Measurements from ENCODE around the gene CORIN.

DNA sequence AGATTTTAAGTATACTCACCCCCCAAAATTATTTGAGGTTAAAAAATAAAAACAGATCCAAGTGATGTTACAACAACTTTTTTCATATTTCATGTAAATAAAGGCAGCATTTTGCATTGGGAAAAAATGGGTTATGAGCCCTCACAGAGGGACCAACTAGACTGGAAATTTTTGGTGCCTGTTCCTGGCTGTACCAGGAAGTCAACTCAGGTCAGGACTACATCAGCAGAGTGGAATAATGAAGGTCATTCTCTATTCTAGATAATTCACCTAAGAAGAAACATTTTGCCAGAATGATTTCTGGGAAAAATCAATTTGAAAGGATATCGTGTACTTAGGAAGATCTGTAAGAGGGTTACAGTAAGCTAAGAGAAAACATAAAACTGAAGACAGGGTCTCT lies 66.8 kb downstream of the CORIN start:
- TF ChIP-seq POLR2AphosphoS5 (IDR thresholded peaks at IDR 0.05) (no peak), POLR2A (IDR thresholded peaks at IDR 0.05) (no peak)
- TF ChIP-seq, protein P1, sequence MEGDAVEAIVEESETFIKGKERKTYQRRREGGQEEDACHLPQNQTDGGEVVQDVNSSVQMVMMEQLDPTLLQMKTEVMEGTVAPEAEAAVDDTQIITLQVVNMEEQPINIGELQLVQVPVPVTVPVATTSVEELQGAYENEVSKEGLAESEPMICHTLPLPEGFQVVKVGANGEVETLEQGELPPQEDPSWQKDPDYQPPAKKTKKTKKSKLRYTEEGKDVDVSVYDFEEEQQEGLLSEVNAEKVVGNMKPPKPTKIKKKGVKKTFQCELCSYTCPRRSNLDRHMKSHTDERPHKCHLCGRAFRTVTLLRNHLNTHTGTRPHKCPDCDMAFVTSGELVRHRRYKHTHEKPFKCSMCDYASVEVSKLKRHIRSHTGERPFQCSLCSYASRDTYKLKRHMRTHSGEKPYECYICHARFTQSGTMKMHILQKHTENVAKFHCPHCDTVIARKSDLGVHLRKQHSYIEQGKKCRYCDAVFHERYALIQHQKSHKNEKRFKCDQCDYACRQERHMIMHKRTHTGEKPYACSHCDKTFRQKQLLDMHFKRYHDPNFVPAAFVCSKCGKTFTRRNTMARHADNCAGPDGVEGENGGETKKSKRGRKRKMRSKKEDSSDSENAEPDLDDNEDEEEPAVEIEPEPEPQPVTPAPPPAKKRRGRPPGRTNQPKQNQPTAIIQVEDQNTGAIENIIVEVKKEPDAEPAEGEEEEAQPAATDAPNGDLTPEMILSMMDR (IDR thresholded peaks at IDR 0.05) = no peak

All from breast epithelium (tissue), 3 donors.